Measurements from ENCODE around the gene TPSAB1. TPM values are rescaled to one million over a fixed set of nuclear protein-coding genes. Genes with fewer than 3 reads are reported as not detected.

Gene TPSAB1
- total and polyA plus RNA-seq, 2 donors (not counting 3 experiments of a cell fraction or from before 2014, with no cell fraction given) = not detected

GRCh38 chr16:1283996-1284616, 43.6 kb downstream of the TPSAB1 start:
- FAIRE-seq (no peak), DNase-seq (ENCODE audit: low read depth, low spot score) (no peak)
- Histone ChIP-seq H3K9me1 (replicated peaks; ENCODE audit: control insufficient read depth, extremely low read depth, insufficient read depth, low read length) (no peaks in the 10 kb centered on the region), H4K20me1 (replicated peaks; ENCODE audit: control insufficient read depth, extremely low read depth, insufficient read depth, low read length) (no peaks in the 10 kb centered on the region), H3K4me3 (replicated peaks in 1 of 3; ENCODE audit: insufficient read depth in 1 of 3, low read depth in 1 of 3, low read length in 3 of 3) (no peak overlapping the region), H2AFZ (ENCODE audit: low read depth, low read length) (no peak overlapping the region), H3K9me3 (replicated peaks; ENCODE audit: control insufficient read depth, insufficient read depth, low read length) (no peaks in the 10 kb centered on the region), H3K4me1 (ENCODE audit: control insufficient read depth, extremely low read depth, insufficient read depth, low read length) (no peaks in the 10 kb centered on the region), H3K27me3 (ENCODE audit: control insufficient read depth in 2 of 2, insufficient read depth in 2 of 2, low read length in 2 of 2) (peaks cover 2 to 4% of the 10 kb centered on the region in 2 experiments), H3K36me3 (ENCODE audit: control insufficient read depth in 2 of 2, extremely low read depth in 1 of 2, insufficient read depth in 2 of 2, low read length in 2 of 2) (no peaks in the 10 kb centered on the region), H3K79me2 (ENCODE audit: control insufficient read depth, insufficient read depth, low read length) (no peaks in the 10 kb centered on the region), H3K9ac (replicated peaks; ENCODE audit: extremely low read depth, insufficient read depth, low read length) (no peak overlapping the region), H3K4me2 (ENCODE audit: insufficient read depth, low read length) (no peak overlapping the region), H3K27ac (ENCODE audit: insufficient read depth, low read depth, low read length) (no peak overlapping the region)
- dilution Hi-C loops (cut with MboI; ENCODE audit: extremely low pct_ligation_motif_present, low sequenced_read_pairs) (no loop called here), intact Hi-C loops (cut with micrococcal nuclease) (no loop called here)
- no TSS peak for BruUV-seq (replicated peaks)
- POLR2A ChIA-PET = no interaction called here
- CTCF ChIA-PET = interaction anchor here (0.8 kb wide), 1 partner anchor 52 kb away, joined by 3 read pairs; no protein-coding TSS in a partner anchor
- TF ChIP-seq GATA2 (IDR thresholded peaks at IDR 0.05; ENCODE audit: insufficient read depth, insufficient read length, low read depth, low read length) (no peak), POLR2AphosphoS5 (IDR thresholded peaks at IDR 0.05; ENCODE audit: insufficient read depth, low read depth, low read length) (no peak), EZH2 (IDR thresholded peaks at IDR 0.05; ENCODE audit: borderline replicate concordance, low read depth, low read length, severe bottlenecking) (no peak), MYC (IDR thresholded peaks at IDR 0.05; ENCODE audit: low read depth, low read length) (no peak), FOS (IDR thresholded peaks at IDR 0.05; ENCODE audit: borderline replicate concordance, insufficient read depth, low read length) (no peak), JUN (IDR thresholded peaks at IDR 0.05; ENCODE audit: borderline replicate concordance, insufficient read depth, insufficient read length, low read depth) (no peak), MAX (IDR thresholded peaks at IDR 0.05; ENCODE audit: insufficient read depth, insufficient read length) (no peak), CTCF (IDR thresholded peaks at IDR 0.05; ENCODE audit: extremely low read depth in 1 of 2, insufficient read depth in 1 of 2, low read depth in 1 of 2, low read length in 2 of 2) (no peak), POLR2A (IDR thresholded peaks at IDR 0.05; ENCODE audit: low read depth, low read length) (no peak)
